NCI-H748 (cell line): ENCODE measurements around the gene TCF4.

Source experiments
- DNase-seq: peaks from one replicate; lab custom pipeline; 2025; ENCODE audit not compliant: unreplicated experiment; lab: John Stamatoyannopoulos, UW

TCF4 gene

GRCh38 chr18:55331301-55331700 lies 256.7 kb downstream of the TCF4 start:
- DNase-seq = no peak

GRCh38 chr18:55328301-55328700 lies 259.7 kb downstream of the TCF4 start:
- DNase-seq = no peak

GRCh38 chr18:55327454-55327853 lies 260.5 kb downstream of the TCF4 start:
- DNase-seq = no peak

DNA sequence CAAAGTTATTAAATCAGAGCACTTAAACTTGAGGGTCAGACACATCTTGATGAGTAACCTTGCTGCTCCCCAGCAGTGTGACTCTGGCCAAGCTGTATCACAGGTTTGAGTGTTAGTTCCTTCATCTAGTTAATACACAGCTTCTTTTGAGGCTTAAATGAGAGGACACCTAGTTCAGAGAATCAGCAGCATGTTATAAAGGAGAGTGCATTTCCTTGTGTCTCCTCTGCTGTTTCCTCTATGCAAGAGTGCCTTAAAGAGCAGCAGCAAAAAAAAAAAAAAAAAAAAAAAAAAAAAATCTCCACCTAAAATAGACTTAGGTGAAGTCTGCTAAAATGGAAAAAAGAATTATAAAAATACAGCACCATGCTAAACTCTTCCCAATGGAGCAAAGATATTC lies 261.9 kb downstream of the TCF4 start:
- no peak for DNase-seq

- DNase-seq = no peak
Measured at GRCh38 chr18:55324166-55324565, 263.8 kb downstream of the TCF4 start.

GRCh38 chr18:55323051-55323994 lies 264.7 kb downstream of the TCF4 start:
- peak; percentile 53 for DNase-seq

DNA sequence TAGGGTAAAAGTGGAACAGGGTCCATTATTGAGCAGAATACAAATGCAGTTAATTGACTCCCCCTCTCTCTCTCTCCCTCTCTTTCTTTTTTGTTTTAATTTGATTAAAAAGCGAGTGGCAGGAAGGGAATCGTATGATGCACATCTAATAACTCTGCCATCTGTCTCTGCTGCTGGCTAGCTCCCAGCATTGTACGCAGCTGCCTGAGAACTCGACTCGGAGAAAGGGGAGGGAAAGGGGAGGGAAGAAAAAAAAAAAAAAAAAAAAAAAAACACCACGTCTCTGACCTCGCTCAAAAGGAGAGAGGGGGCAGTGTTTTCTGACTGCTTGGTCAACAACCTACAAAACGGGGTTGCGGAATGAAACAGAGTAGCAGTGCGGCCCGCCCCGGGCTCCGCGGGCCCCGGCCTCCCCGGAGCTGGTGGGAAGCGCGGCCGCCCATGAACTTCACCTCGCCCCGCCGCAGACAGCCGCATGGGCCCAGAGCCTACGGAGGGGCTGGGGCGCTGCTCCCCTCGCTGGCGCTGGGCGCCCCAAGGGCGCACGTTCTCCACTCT lies 265.7 kb downstream of the TCF4 start:
- peak; percentile 90 for DNase-seq

DNA sequence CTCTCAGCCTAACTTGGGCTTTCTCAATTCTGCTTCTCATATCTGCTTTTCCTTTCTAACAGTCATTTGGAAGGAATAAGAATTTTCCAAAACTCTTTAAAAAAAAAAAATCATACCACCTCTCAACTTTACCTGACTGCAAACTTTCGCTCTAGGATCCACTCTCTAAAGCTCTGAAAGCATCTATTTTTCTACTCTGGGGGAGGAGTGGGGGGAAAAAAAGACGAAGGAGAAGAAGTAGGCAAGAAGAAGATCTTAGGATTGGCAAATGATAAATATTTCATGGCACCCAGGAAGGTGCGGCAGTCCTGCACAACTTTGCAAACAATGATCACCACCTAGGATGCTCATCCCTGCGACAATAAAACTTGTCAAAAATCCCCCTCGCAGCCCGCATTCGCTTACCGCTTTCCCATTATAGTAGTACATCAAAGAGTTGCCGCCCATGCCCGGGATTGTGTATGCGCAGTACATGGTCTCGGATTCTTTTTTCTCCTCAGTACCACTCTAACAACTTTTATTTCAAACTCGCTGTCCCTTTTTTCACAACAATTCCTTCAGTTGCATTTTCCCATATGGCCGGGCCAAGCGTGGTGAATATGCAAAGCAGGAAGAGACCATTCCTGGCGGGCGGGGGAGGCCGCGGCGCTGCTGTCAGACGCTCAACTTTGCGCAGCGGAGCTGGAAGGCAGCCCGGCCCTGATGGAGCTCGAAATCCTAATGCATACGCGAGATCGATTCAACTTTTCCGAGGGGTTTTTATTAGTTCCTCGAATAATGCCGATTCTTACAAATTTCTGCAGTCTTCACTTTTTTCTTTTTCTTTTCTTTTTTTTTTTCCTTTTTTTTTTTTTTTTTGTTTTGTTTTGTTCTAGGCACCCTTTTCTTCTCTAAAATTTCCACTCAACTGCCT lies 266.5 kb downstream of the TCF4 start:
- peak; percentile 90 for DNase-seq

DNA sequence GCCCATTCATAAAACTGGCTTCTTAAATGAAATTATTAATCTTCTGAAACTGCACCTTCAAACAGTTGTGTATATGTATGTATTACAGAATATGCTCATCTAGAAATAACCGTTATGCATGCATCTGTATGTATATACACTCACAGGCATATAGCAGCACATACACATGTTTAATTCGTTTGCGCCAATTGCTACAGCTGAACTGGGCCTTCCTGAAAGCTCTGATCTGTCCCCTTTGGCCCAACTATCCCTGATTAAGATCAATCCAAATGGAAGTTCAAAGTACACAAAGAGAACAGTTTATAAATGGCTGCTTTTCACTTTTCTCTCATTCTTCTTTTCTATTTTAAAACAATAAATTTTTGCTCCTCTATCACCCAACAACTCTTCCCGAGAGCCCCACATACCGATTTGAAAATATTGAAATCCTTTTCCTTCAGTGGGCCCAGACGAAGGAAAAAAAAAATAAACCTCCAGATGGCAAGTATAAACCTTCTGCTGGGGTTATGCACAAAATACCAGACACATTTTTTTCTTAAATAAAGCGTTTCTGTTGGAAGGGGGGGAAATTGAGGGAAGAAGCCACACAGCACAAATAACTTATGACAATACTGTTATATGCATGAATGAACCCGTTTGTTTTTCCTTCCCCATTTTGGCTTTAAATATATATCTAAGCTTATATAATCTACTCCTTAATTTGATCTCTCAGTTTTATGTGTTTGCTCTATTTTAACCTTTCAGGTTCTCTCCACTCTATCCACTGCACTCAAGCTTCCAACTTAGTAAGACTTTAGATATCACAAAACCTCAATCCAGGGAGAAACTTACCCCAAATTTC lies 267.3 kb downstream of the TCF4 start:
- DNase-seq = peak; percentile 33

DNA sequence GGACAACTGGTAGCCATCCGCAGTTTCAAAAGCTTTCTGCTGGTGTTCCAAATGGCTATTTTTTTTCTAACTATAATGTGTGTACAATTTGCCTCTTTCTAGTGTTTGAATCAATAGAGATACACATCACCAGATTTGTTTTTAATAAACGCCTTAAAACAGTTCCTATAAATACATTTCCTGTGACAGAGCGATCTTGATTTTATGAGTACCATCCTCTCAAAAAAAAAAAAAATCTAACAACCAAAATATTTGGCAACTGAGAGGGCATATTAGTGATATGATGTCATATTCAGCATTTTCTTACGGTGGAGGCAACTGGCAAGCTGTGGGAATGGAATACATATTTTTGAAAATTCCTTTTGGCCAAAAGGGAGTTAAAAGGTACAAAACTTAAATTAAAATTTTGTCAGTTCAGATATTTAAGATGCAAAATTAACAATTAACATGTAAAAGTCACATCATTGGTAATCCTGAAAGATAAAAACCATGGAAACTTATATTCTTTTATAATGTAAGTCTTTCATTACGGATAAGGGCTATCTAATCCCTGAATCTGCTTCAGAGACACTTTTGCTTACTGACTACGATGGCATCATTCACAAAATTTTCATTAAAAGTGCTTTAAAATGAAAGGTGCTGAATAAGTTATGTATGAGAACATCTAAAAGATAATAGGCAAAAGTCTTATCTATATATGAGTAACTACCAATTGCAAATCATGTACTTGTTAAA lies 268.4 kb downstream of the TCF4 start:
- no peak for DNase-seq

GRCh38 chr18:55318951-55319441 lies 269.0 kb downstream of the TCF4 start:
- DNase-seq = peak; percentile 63

GRCh38 chr18:55317864-55318263 lies 270.1 kb downstream of the TCF4 start:
- peak; percentile 77 for DNase-seq

- no peak for DNase-seq
Measured at GRCh38 chr18:55317324-55317723, 270.7 kb downstream of the TCF4 start.

- no peak for DNase-seq
Measured at GRCh38 chr18:55316486-55317184, 271.4 kb downstream of the TCF4 start.

GRCh38 chr18:55314615-55315237 lies 273.3 kb downstream of the TCF4 start:
- DNase-seq = peak; percentile 86

GRCh38 chr18:55314031-55314430 lies 274.0 kb downstream of the TCF4 start:
- DNase-seq = no peak

DNA sequence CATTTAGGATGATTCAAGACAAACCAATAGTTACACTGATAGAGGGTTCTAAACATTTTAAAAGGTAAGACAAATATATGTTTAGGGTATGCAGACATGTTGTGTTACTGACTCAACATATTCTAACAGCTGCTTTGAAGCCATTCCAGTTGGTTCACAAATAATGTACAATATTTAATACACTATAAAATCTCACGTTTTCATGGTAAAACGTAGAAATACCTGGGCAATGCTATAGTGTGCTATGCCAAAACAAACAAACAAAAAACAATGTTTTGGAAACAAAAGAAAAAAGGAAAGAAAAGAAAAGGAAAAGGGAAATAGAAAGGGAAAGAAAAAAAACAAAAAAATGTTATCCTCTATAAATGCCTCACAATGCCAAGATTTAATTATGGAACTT lies 277.1 kb downstream of the TCF4 start:
- no peak for DNase-seq

- no peak for DNase-seq
Measured at GRCh38 chr18:55310044-55310676, 277.8 kb downstream of the TCF4 start.
